Osteoblast (primary cell): ENCODE results near the gene CTCFL. TPM values are rescaled to one million over a fixed set of nuclear protein-coding genes. Genes with fewer than 3 reads are reported as not detected.

Experiments
- DNase-seq: peaks from one replicate; pipeline ENCODE4 v3.0.0; 2011; ENCODE audit warnings: low spot score, mixed read lengths; ENCODE audit not compliant: insufficient read length; ENCODE audit errors: missing footprints
- H2AFZ ChIP-seq: 2 replicates; pipeline ENCODE4 v1.6.0; 2011; ENCODE audit warnings: mild to moderate bottlenecking, low read length
- H3K27ac ChIP-seq: 2 replicates; pipeline ENCODE4 v1.5.1; 2011; ENCODE audit warnings: mild to moderate bottlenecking, low read depth, low read length, moderate library complexity
- H3K27me3 ChIP-seq: 2 replicates; pipeline ENCODE4 v1.6.0; 2012; ENCODE audit warnings: mild to moderate bottlenecking, control low read depth, inconsistent platforms, low read length, moderate library complexity; ENCODE audit not compliant: insufficient read depth
- H3K36me3 ChIP-seq: 2 replicates; pipeline ENCODE4 v1.5.1; 2011; ENCODE audit warnings: mild to moderate bottlenecking, low read length, control low read depth, moderate library complexity; ENCODE audit not compliant: insufficient read depth
- H3K4me1 ChIP-seq: 2 replicates; pipeline ENCODE4 v1.5.1; 2011; ENCODE audit warnings: mild to moderate bottlenecking, low read length, control low read depth, moderate library complexity; ENCODE audit not compliant: insufficient read depth
- H3K4me2 ChIP-seq: 2 replicates; pipeline ENCODE4 v1.6.0; 2011; ENCODE audit warnings: mild to moderate bottlenecking, low read length; ENCODE audit not compliant: insufficient read depth
- H3K4me3 ChIP-seq: fragments of 200-600 bp; sonication (generic); 3 replicates; pipeline ENCODE4 v1.5.1; 2012; ENCODE audit warnings: mild to moderate bottlenecking, low read length, inconsistent platforms; ENCODE audit not compliant: insufficient read depth
- H3K79me2 ChIP-seq: 2 replicates; pipeline ENCODE4 v1.6.0; 2012; ENCODE audit warnings: mild to moderate bottlenecking, low read length, control low read depth, inconsistent platforms; ENCODE audit not compliant: insufficient read depth
- H3K9me3 ChIP-seq: 2 replicates; pipeline ENCODE4 v1.5.1; 2011; ENCODE audit warnings: low read depth, low read length, control low read depth
- H4K20me1 ChIP-seq: 2 replicates; pipeline ENCODE4 v1.6.0; 2012; ENCODE audit warnings: mild to moderate bottlenecking, low read length, control low read depth; ENCODE audit not compliant: insufficient read depth
- total RNA-seq: library from RNA; depleted of rRNA; stranded (reverse); fragments of >200 nt; gene quantifications from 2 replicates; pipeline ENCODE4 v1.2.3, GENCODE V29; 2012
- TF ChIP-seq, protein P1 (sequence below): IDR thresholded peaks from 2 replicates; pipeline ENCODE4 v1.5.1; 2011; ENCODE audit warnings: mild to moderate bottlenecking, low read depth, low read length, moderate library complexity; ENCODE audit errors: extremely low read depth

The CTCFL gene
- total RNA-seq, 1 donor: not detected

DNA sequence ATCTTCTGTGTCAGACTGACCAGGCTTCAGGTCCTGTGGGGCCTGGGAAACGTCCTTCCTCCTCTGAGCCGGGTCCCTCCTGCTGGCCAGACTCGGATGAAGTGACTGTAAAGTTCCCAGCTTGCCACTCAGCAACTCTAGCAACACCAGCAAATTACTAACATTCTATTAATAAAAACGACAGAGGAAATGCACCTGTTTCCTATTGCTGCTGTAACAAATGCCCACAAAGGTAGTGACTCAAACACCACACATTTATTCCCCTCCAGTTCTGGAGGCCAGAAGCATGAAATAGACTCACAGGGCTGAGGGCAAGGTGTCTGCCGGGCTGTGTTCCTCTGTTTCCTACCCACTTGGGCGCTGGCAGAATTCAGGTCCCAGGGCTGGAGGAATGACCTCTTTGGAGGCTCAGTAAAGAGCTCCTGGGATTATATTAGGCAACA, 48.8 kb downstream of the CTCFL start:
- H3K4me3 ChIP-seq: no peak overlapping the region
- H3K4me1 ChIP-seq: no peaks in the 10 kb centered on the region
- H3K79me2 ChIP-seq: no peaks in the 10 kb centered on the region
- no peaks in the 10 kb centered on the region for H4K20me1 ChIP-seq
- peak; percentile 66 for DNase-seq
- TF ChIP-seq, protein P1, sequence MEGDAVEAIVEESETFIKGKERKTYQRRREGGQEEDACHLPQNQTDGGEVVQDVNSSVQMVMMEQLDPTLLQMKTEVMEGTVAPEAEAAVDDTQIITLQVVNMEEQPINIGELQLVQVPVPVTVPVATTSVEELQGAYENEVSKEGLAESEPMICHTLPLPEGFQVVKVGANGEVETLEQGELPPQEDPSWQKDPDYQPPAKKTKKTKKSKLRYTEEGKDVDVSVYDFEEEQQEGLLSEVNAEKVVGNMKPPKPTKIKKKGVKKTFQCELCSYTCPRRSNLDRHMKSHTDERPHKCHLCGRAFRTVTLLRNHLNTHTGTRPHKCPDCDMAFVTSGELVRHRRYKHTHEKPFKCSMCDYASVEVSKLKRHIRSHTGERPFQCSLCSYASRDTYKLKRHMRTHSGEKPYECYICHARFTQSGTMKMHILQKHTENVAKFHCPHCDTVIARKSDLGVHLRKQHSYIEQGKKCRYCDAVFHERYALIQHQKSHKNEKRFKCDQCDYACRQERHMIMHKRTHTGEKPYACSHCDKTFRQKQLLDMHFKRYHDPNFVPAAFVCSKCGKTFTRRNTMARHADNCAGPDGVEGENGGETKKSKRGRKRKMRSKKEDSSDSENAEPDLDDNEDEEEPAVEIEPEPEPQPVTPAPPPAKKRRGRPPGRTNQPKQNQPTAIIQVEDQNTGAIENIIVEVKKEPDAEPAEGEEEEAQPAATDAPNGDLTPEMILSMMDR: no peak
- H2AFZ ChIP-seq: no peak overlapping the region
- no peaks in the 10 kb centered on the region for H3K9me3 ChIP-seq
- no peak overlapping the region for H3K27ac ChIP-seq
- peaks cover 22% of the 10 kb centered on the region for H3K27me3 ChIP-seq
- no peaks in the 10 kb centered on the region for H3K36me3 ChIP-seq
- no peak overlapping the region for H3K4me2 ChIP-seq

DNA sequence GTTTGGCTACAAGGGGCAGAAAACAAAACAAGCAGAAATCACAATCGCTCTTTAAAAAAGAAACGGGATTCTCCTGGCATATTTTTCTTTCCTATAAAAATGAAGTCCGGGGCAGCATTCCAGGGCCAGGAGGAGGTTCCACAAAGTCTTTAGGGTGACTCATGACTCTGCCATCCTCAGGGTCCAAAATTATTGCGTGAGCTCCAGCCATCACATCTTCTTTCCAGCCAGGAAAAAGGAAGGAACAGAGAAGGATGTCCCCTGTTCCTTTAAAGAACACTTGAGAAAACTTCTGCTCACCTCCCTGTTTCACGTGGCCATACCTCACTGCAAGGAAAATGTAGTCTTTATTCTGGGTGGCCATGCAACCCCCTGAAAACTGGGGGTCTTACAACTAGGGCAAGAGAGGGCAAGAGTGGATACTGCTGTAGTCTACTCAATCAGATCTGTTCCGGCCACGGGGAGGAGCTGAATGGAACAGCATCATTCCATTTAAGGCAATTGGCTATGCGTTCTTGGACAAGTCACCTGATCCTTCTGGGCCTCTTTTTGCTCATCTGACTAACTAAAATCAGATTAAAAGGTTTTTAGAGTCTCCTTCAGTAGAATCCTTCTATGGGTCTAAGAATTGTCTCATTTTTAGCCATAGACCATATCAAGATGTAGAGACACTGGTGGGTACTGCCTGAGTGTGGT, 49.4 kb downstream of the CTCFL start:
- H3K27ac ChIP-seq: no peak overlapping the region
- TF ChIP-seq, protein P1: no peak
- H3K79me2 ChIP-seq: no peaks in the 10 kb centered on the region
- H3K27me3 ChIP-seq: peaks cover 25% of the 10 kb centered on the region
- no peak overlapping the region for H3K4me2 ChIP-seq
- no peaks in the 10 kb centered on the region for H3K4me1 ChIP-seq
- no peaks in the 10 kb centered on the region for H4K20me1 ChIP-seq
- DNase-seq: no peak
- H2AFZ ChIP-seq: no peak overlapping the region
- no peak overlapping the region for H3K4me3 ChIP-seq
- H3K9me3 ChIP-seq: no peaks in the 10 kb centered on the region
- no peaks in the 10 kb centered on the region for H3K36me3 ChIP-seq

DNA sequence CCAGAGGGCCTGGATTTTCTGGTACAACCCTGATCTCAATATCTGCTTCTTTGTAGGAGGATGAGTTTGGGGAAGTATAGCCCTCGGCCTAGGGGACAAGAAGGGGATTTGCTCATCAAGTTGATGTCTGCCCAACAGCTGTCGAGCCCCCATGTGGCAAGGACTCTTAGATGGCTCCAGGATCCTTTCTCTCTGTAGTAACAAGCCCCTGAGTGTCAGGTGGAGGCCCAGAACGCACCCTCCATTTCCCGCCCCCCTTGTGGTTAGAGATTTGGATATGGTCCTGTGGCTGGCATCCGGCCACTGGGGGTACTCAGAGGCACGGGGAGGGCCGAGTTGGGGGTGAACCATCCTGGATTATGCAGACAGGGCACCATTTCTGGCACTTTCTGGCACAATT, 50.1 kb downstream of the CTCFL start:
- no peak overlapping the region for H3K4me3 ChIP-seq
- peak; percentile 30 for DNase-seq
- no peak overlapping the region for H3K4me2 ChIP-seq
- H3K36me3 ChIP-seq: no peaks in the 10 kb centered on the region
- no peaks in the 10 kb centered on the region for H3K79me2 ChIP-seq
- H3K27me3 ChIP-seq: peaks cover 25% of the 10 kb centered on the region
- H3K4me1 ChIP-seq: no peaks in the 10 kb centered on the region
- no peaks in the 10 kb centered on the region for H3K9me3 ChIP-seq
- H4K20me1 ChIP-seq: no peaks in the 10 kb centered on the region
- H2AFZ ChIP-seq: no peak overlapping the region
- H3K27ac ChIP-seq: no peak overlapping the region
- TF ChIP-seq, protein P1: no peak

DNA sequence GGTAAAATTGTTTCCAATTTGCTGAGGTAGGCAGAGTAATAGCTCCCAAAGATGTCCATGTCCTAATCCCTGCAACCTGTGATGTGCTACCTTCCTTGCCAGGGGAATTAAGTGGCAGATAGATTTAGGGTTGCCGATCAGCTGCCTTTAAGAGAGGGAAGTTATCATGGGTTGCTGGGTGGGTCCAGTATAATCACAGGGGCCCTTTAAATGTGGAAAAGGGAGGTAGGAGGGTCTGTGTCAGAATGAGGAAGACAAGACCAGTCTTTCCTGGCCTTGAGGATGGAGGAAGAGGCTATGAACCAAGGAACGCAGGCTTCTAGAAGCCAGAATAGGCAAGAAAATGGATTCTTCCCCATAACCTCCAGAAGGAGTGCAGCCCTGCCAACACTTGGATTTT, 50.7 kb downstream of the CTCFL start:
- no peak overlapping the region for H3K27ac ChIP-seq
- peak; percentile 15 for DNase-seq

More for the DNA sequence above, 50.7 kb downstream of the CTCFL start:
- Histone ChIP-seq H3K4me3 (no peak overlapping the region), H3K4me2 (no peak overlapping the region), H3K79me2 (no peaks in the 10 kb centered on the region), H3K27me3 (peaks cover 31% of the 10 kb centered on the region), H2AFZ (no peak overlapping the region), H4K20me1 (no peaks in the 10 kb centered on the region), H3K4me1 (no peaks in the 10 kb centered on the region), H3K9me3 (no peaks in the 10 kb centered on the region), H3K36me3 (no peaks in the 10 kb centered on the region)
- TF ChIP-seq, protein P1: no peak
